ENCODE results near the gene RANBP17.

- TF ChIP-seq CTCF (IDR thresholded peaks at IDR 0.05; ENCODE audit: insufficient read depth, low read length) (no peak), REST (IDR thresholded peaks at IDR 0.05; ENCODE audit: insufficient replicate concordance, low read depth) (no peak), POLR2AphosphoS5 (IDR thresholded peaks at IDR 0.05; ENCODE audit: low read depth) (no peak), GABPA (IDR thresholded peaks at IDR 0.05; ENCODE audit: low read depth) (no peak)
Measured at GRCh38 chr5:171306166-171306565, 444.3 kb downstream of the RANBP17 start.

Measured in HL-60 (cell line).